ENCODE results near the gene CTRB1. TPM values are rescaled to one million over a fixed set of nuclear protein-coding genes. Genes with fewer than 3 reads are reported as not detected.
"Not testable (repeated sequence)": the region's sequence is repeated elsewhere in the genome, so short reads cannot be mapped to it uniquely, and the experiment has no call there.

CTRB1 gene
- total and polyA plus RNA-seq, 8 donors: 14,339 to 37,242 (median 26,434) TPM

DNA sequence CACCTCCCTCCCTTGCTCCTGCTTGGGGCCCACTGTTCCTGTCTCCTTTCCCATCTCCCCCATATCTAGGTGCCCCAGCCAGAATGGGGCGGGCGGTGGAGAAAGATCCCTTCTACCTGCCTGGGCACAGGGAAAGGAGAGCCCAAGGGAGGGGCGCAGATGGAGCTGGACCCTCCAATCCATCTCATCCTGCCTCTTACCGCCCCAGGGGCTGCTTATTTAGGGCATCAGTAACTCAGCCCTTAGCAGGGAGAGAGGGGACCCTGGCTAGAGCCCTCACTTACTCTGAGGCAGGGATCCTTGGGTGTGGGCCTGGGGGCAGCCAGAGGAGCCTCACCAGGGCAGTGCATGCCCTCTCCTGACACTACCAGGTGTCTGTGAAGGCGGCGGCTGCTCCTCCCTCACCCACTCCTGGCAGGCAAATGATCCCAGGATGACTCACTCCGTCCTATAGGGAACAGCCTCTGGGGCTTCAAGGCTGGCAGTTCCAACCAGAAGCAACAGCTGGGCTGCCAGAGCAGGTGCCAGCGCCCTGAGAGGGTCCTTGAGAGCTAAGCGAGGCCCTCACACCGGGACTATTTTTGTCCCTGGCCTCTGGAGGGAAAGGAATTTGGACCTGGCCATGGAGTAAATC is 49.0 kb downstream of the CTRB1 start:
- DNase-seq (peak; percentile 76 to 89 (median 87)), FAIRE-seq (no peak), ATAC-seq (peak; percentile 67 to 78 (median 75))
- Histone ChIP-seq H3K27me3 (no peaks in the 10 kb centered on the region), H3K4me3 (no peak overlapping the region), H3K4me1 (peaks cover 17 to 30% (median 26%) of the 10 kb centered on the region in 3 donors), H3K36me3 (no peaks in the 10 kb centered on the region), H3K9me3 (no peaks in the 10 kb centered on the region), H3K27ac (peak overlapping the region in 3 of 4 donors; percentile 62 to 72 (median 65))
- TF ChIP-seq, protein P1, sequence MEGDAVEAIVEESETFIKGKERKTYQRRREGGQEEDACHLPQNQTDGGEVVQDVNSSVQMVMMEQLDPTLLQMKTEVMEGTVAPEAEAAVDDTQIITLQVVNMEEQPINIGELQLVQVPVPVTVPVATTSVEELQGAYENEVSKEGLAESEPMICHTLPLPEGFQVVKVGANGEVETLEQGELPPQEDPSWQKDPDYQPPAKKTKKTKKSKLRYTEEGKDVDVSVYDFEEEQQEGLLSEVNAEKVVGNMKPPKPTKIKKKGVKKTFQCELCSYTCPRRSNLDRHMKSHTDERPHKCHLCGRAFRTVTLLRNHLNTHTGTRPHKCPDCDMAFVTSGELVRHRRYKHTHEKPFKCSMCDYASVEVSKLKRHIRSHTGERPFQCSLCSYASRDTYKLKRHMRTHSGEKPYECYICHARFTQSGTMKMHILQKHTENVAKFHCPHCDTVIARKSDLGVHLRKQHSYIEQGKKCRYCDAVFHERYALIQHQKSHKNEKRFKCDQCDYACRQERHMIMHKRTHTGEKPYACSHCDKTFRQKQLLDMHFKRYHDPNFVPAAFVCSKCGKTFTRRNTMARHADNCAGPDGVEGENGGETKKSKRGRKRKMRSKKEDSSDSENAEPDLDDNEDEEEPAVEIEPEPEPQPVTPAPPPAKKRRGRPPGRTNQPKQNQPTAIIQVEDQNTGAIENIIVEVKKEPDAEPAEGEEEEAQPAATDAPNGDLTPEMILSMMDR (IDR thresholded peaks at IDR 0.05): no peak
- WGBS, 2 donors: 44 to 49% methylated on average over 10 of the region's 10 CpGs
- intact Hi-C loops (cut with DNase I): no loop called here

DNA sequence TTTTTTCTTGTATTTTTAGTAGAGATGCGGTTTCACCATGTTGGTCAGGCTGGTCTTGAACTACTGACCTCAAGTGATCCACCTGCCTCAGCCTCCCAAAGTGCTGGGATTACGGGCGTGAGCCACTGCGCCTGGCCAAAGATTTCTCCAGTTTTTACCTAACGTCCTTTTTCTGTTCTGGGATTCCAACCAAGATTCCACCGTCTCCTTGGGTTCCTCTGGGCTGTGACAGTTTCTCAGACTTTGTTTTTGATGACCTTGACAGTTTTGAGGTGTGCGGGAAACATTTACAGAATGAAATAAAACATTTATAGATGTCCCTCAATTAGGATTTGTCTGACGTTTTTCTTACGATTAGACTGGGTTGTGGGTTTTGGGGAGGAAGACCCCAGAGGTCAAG is 50.6 kb downstream of the CTRB1 start:
- FAIRE-seq; ATAC-seq; H3K4me3 ChIP-seq; DNase-seq; intact Hi-C loops (cut with DNase I); H3K27me3 ChIP-seq; H3K36me3 ChIP-seq; H3K9me3 ChIP-seq; H3K27ac ChIP-seq: not testable (repeated sequence)
- WGBS, 2 donors: 44 to 70% methylated on average over 9 of the region's 9 CpGs
- H3K4me1 ChIP-seq: peaks cover 3 to 15% (median 10%) of the 10 kb centered on the region in 3 donors

DNA sequence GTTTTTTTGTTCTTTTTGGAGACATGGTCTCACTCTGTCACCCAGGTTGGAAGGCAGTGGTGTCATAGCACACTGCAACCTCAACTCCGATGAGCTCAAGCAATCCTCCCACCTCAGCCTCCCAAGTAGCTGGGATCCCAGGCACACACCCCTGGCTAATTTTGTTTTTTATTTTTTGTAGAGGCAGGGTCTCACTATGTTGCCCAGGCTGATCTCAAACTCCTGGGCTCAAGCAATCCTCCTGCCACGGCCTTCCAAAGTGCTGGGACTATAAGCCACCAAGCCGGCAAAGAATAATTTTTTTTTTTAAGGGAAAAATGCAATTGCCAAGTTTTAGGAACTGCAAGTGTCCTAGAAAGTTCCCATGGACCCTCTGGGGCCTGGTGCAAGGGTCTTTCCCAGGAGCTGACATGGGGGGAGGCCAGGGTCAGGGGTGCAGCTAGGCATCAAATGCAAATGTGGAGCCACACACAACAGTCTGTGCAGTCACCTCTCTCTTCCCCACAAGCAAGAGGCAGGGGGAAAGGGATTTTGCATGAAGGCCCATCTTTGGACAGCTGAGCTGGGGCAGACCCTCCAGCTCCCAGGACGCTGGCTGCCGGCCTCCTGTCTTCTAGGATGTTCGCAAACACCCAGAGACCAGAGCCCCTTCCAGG is 52.8 kb downstream of the CTRB1 start:
- H3K27ac ChIP-seq: no peak overlapping the region
- peaks cover 0 to 10% (median 8%) of the 10 kb centered on the region in 3 donors for H3K4me1 ChIP-seq
- intact Hi-C loops (cut with DNase I): no loop called here
- FAIRE-seq (no peak), DNase-seq (no peak), ATAC-seq (no peak)
- H3K27me3 ChIP-seq: no peaks in the 10 kb centered on the region
- 91 to 92% methylated on average over 6 of the region's 6 CpGs for WGBS, 2 donors
- H3K9me3 ChIP-seq: no peaks in the 10 kb centered on the region
- TF ChIP-seq, protein P1 (IDR thresholded peaks at IDR 0.05): no peak
- no peaks in the 10 kb centered on the region for H3K36me3 ChIP-seq
- no peak overlapping the region for H3K4me3 ChIP-seq

DNA sequence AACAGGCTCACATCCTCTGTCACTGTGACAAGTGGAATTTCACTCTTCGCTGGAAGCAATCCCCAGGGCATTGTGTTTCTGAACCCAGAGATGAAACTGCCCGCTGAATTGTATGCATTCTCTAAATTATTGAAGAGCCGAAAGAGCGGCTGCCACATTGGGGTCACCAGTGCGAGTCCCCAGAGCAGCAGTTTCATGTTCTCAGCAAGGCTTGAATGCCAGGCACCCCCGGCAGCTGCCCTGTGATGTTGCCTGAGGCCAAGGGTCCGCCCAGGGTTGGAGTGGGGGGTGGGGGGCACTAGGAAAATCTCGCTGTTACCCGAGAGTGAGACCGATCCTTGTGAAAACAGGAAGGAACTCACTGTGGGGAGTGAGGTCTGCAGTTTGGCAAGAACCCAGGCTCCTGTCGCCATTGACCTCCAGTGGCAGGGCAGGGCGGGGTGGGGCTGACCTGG is 53.3 kb downstream of the CTRB1 start:
- TF ChIP-seq, protein P1 (IDR thresholded peaks at IDR 0.05): no peak
- 75 to 78% methylated on average over 12 of the region's 12 CpGs for WGBS, 2 donors
- Histone ChIP-seq H3K4me1 (peaks cover 0 to 8% (median 6%) of the 10 kb centered on the region in 3 donors), H3K36me3 (no peaks in the 10 kb centered on the region), H3K9me3 (no peaks in the 10 kb centered on the region), H3K4me3 (no peak overlapping the region), H3K27me3 (no peaks in the 10 kb centered on the region), H3K27ac (no peak overlapping the region)
- no peak for ATAC-seq
- intact Hi-C loops (cut with DNase I): no loop called here
- no peak for FAIRE-seq
- DNase-seq: no peak

DNA sequence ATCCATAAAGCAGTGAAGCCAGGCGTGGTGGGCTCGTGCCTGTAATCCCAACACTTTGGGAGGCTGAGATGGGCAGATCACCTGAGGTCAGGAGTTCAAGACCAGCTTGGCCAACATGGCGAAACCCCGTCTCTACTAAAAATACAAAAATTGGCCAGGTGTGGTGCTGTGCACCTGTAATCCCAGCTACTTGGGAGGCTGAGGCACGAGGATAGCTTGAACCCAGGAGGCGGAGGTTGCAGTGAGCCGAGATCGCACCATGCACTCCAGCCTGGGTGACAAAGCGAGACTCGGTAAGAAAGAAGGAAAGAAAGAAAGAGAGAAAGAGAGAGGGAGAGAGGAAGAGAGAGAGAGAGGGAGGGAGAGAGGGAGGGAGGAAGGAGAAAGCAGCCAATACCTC is 53.8 kb downstream of the CTRB1 start:
- H3K36me3 ChIP-seq; ATAC-seq; DNase-seq; H3K4me3 ChIP-seq; H3K4me1 ChIP-seq; H3K9me3 ChIP-seq; H3K27ac ChIP-seq; FAIRE-seq; H3K27me3 ChIP-seq; intact Hi-C loops (cut with DNase I): not testable (repeated sequence)
- WGBS, 2 donors: 92 to 95% methylated on average over 10 of the region's 10 CpGs
